ENCODE measurements around the gene KIAA0513. TPM values are rescaled to one million over a fixed set of nuclear protein-coding genes. Genes with fewer than 3 reads are reported as not detected.

The KIAA0513 gene
- total RNA-seq, 1 donor from 2014 or later, result 10.3 TPM

DNA sequence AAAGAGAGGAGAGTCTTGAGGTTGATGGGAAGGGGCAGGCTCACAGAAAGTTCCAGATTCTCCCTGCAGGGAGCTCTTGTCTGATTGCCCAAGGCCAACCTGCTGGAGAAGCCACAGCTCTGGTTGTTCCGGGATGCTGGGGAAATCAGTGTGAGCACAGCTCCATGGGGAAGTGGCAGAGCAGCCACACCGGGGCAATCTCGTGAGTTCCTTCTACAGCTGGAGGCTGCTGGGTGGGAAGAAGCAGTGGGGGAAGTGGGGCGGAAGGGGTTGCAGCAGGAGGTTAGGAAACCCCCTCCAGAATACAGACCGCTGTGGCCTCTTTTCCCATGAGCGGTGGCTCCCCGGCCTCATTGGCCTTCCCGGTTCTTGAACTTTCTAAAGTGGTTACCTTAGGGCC lies 34.0 kb downstream of the KIAA0513 start:
- no peak overlapping the region for H3K4me3 Mint-ChIP-seq
- DNase-seq (ENCODE audit: low read depth, low spot score), result no peak
- TF ChIP-seq, protein P1, sequence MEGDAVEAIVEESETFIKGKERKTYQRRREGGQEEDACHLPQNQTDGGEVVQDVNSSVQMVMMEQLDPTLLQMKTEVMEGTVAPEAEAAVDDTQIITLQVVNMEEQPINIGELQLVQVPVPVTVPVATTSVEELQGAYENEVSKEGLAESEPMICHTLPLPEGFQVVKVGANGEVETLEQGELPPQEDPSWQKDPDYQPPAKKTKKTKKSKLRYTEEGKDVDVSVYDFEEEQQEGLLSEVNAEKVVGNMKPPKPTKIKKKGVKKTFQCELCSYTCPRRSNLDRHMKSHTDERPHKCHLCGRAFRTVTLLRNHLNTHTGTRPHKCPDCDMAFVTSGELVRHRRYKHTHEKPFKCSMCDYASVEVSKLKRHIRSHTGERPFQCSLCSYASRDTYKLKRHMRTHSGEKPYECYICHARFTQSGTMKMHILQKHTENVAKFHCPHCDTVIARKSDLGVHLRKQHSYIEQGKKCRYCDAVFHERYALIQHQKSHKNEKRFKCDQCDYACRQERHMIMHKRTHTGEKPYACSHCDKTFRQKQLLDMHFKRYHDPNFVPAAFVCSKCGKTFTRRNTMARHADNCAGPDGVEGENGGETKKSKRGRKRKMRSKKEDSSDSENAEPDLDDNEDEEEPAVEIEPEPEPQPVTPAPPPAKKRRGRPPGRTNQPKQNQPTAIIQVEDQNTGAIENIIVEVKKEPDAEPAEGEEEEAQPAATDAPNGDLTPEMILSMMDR (conservative IDR thresholded peaks at IDR 0.05), result no peak
- peaks cover 36% of the 10 kb centered on the region for H3K4me1 Mint-ChIP-seq
- no peaks in the 10 kb centered on the region for H3K36me3 Mint-ChIP-seq (ENCODE audit: low read depth)
- no peaks in the 10 kb centered on the region for H3K27me3 Mint-ChIP-seq (ENCODE audit: low read depth)
- H3K27ac Mint-ChIP-seq (ENCODE audit: unreplicated experiment), result no peak overlapping the region
- no peaks in the 10 kb centered on the region for H3K9me3 Mint-ChIP-seq

DNA sequence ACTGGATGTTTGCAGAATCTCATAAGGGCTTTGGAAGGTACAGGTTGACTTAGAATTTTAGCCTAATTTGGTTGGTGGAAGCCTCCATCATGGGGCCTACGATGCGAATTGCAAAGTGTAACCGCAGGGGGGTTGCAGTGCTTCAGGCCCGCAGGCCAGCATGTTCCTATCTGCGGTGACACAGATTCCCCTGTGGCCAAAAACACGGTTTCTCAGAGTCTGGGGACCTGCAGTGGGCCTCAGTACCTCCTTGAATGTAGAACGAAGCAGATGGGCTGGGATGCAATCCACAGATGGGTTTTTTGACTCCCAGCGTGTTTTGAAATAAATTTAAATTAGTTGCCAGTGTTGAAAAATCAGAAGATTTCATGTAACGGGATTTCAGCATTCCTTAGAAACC lies 34.7 kb downstream of the KIAA0513 start:
- peaks cover 28% of the 10 kb centered on the region for H3K4me1 Mint-ChIP-seq
- H3K27ac Mint-ChIP-seq (ENCODE audit: unreplicated experiment), result no peak overlapping the region

DNA sequence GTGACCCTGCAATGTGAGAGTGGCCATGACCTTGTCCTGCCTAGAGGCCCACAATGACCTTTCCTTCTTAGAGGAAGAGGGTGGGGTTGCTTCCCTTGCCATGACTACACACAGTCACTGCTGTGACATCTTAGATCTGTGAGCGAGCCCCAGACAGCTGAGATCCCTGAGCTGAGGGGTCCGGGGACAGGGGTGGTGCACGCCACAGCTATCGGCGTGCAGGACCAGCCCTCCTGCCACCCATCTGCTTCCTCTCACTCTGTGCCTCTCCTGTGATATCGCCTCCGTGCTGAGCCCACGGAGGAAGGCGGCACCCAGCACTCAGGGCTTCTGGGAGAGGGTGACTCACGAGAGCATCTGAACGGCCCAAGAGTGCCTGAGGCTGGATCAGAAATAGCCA lies 35.2 kb downstream of the KIAA0513 start:
- Mint-ChIP-seq H3K9me3 (no peaks in the 10 kb centered on the region), H3K4me3 (no peak overlapping the region), H3K27me3 (ENCODE audit: low read depth) (no peaks in the 10 kb centered on the region), H3K4me1 (peaks cover 28% of the 10 kb centered on the region), H3K36me3 (ENCODE audit: low read depth) (no peaks in the 10 kb centered on the region), H3K27ac (ENCODE audit: unreplicated experiment) (no peak overlapping the region)
- TF ChIP-seq, protein P1 (conservative IDR thresholded peaks at IDR 0.05), result no peak
- no peak for DNase-seq (ENCODE audit: low read depth, low spot score)

More for the DNA sequence above, 34.7 kb downstream of the KIAA0513 start:
- no peak overlapping the region for H3K4me3 Mint-ChIP-seq
- TF ChIP-seq, protein P1 (conservative IDR thresholded peaks at IDR 0.05), result no peak
- DNase-seq (ENCODE audit: low read depth, low spot score), result no peak
- H3K36me3 Mint-ChIP-seq (ENCODE audit: low read depth), result no peaks in the 10 kb centered on the region
- no peaks in the 10 kb centered on the region for H3K27me3 Mint-ChIP-seq (ENCODE audit: low read depth)
- H3K9me3 Mint-ChIP-seq, result no peaks in the 10 kb centered on the region

DNA sequence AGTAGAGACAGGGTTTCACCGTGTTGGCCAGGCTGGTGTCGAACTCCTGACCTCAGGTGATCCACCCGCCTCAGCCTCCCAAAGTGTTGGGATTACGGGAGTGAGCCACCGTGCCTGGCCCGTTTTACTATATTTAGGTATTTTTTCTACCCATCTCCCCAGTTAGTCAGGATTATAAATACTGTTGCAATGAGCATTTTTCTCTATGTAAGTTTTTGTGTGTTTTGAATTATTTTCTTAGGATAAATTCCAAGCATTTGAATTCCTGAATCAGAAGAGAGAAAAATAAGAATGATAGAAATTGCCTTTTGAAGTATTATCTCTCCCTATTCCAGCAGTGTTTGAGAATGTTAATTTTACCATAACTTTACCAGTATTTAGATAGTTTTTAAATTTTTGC lies 36.6 kb downstream of the KIAA0513 start:
- H3K36me3 Mint-ChIP-seq (ENCODE audit: low read depth), result no peaks in the 10 kb centered on the region
- TF ChIP-seq, protein P1 (conservative IDR thresholded peaks at IDR 0.05), result no peak
- peaks cover 28% of the 10 kb centered on the region for H3K4me1 Mint-ChIP-seq
- DNase-seq (ENCODE audit: low read depth, low spot score), result no peak
- H3K27ac Mint-ChIP-seq (ENCODE audit: unreplicated experiment), result no peak overlapping the region
- H3K4me3 Mint-ChIP-seq, result no peak overlapping the region
- no peaks in the 10 kb centered on the region for H3K9me3 Mint-ChIP-seq
- H3K27me3 Mint-ChIP-seq (ENCODE audit: low read depth), result no peaks in the 10 kb centered on the region

DNA sequence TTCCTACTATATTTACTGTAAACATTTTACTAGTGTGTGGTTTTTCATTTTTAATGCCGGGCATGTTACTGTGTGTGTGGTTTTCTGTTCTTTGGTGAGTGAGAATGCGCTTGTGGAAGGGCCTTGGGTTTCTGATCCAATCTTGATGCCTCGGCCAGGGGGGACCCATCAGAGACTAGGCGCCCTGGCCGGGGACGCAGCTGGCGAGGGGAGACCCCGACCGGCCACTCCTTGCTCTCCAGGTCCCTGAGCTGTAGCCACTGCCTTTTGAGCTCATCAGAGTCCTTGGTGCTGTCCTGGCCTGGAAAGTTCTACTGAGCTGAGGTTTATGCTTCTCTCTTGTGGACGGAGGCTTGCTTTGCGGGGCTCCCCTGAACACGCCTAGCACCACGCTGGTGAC lies 37.5 kb downstream of the KIAA0513 start:
- TF ChIP-seq, protein P1 (conservative IDR thresholded peaks at IDR 0.05), result no peak
- H3K36me3 Mint-ChIP-seq (ENCODE audit: low read depth), result no peaks in the 10 kb centered on the region
- H3K4me3 Mint-ChIP-seq, result no peak overlapping the region
- H3K4me1 Mint-ChIP-seq, result peaks cover 28% of the 10 kb centered on the region
- H3K27me3 Mint-ChIP-seq (ENCODE audit: low read depth), result no peaks in the 10 kb centered on the region
- H3K27ac Mint-ChIP-seq (ENCODE audit: unreplicated experiment), result no peak overlapping the region
- DNase-seq (ENCODE audit: low read depth, low spot score), result no peak
- no peaks in the 10 kb centered on the region for H3K9me3 Mint-ChIP-seq

All from neural crest cell (in vitro differentiated cells).